ENCODE measurements around the gene RNU4-1. TPM values are rescaled to one million over a fixed set of nuclear protein-coding genes. Genes with fewer than 3 reads are reported as not detected.
"Not testable (repeated sequence)": the region's sequence is repeated elsewhere in the genome, so short reads cannot be mapped to it uniquely, and the experiment has no call there.

RNU4-1 gene
- total and polyA plus RNA-seq, 3 experiments from 2014 or later = 628 to 678 TPM; not detected in 1

GRCh38 chr12:120247183-120247582 lies 45.9 kb downstream of the RNU4-1 start:
- H3K4me3 ChIP-seq (ENCODE audit: low read length) = no peak overlapping the region
- peak overlapping the region; percentile 5 to 80 (median 36) for H3K4me3 Mint-ChIP-seq
- H3K36me3 ChIP-seq (ENCODE audit: insufficient read depth, low read length) = peaks cover 3% of the 10 kb centered on the region
- POLR2A ChIA-PET = interaction anchor here (0.5 to 9.5 kb wide), 2 partner anchors 16 to 632 kb away, joined by 4 to 96 read pairs; partner anchors contain the start of gene PXN
- peak overlapping the region; percentile 31 to 90 (median 70) for H3K27ac Mint-ChIP-seq
- H3K4me1 Mint-ChIP-seq = peaks cover 71 to 84% (median 84%) of the 10 kb centered on the region in 3 donors
- DNase-seq = no peak
- H3K27ac ChIP-seq (ENCODE audit: low read depth, low read length) = no peak overlapping the region
- peaks cover 0 to 27% (median 14%) of the 10 kb centered on the region in 3 donors for H3K36me3 Mint-ChIP-seq
- no peaks in the 10 kb centered on the region for H3K27me3 Mint-ChIP-seq
- no peaks in the 10 kb centered on the region for H3K9me3 Mint-ChIP-seq
- peaks cover 79% of the 10 kb centered on the region for H3K4me1 ChIP-seq (ENCODE audit: insufficient read depth, low read length)
- H3K9me3 ChIP-seq (ENCODE audit: low read length) = no peaks in the 10 kb centered on the region
- no peaks in the 10 kb centered on the region for H3K27me3 ChIP-seq (ENCODE audit: insufficient read depth, low read length, poor library complexity, severe bottlenecking)
- CTCF ChIA-PET = interaction anchor here (0.6 to 34.4 kb wide), 3 partner anchors 17 to 222 kb away, joined by 3 to 727 read pairs (median 146); partner anchors contain the start of gene PXN

DNA sequence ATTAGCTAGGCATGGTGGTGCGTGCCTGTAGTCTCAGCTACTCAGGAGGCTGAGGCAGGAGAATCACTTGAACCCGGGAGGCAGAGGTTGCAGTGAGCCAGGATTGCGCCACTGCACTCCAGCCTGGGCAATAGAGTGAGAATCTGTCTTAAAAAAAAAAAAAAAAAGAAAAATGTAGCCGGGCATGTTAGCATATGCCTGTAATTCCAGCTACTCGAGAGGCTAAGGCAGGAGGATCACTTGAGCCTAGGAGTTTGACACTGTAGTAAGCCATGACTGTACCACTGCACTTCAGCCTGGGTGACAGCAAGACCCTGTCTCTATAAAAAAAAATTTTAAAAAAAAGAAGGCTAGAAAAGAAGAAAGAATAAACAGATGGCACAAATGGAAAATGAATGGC lies 46.3 kb downstream of the RNU4-1 start:
- not testable (repeated sequence) for H3K4me3 ChIP-seq (ENCODE audit: low read length); H3K36me3 ChIP-seq (ENCODE audit: insufficient read depth, low read length); H3K9me3 Mint-ChIP-seq; DNase-seq; H3K27ac ChIP-seq (ENCODE audit: low read depth, low read length); H3K27me3 Mint-ChIP-seq; H3K9me3 ChIP-seq (ENCODE audit: low read length); H3K27me3 ChIP-seq (ENCODE audit: insufficient read depth, low read length, poor library complexity, severe bottlenecking)
- Mint-ChIP-seq H3K4me1 (peaks cover 70 to 84% (median 84%) of the 10 kb centered on the region in 3 donors), H3K27ac (peak overlapping the region in 1 of 8 donors; percentile 31), H3K4me3 (peak overlapping the region in 2 of 7 donors; percentile 39 to 80), H3K36me3 (peaks cover 0 to 30% (median 16%) of the 10 kb centered on the region in 3 donors)
- ChIA-PET POLR2A (interaction anchor here (9.5 kb wide), 1 partner anchor 17 kb away, joined by 96 read pairs; the partner anchor contains the start of gene PXN), CTCF (interaction anchor here (0.6 to 34.4 kb wide), 3 partner anchors 18 to 222 kb away, joined by 3 to 727 read pairs (median 146); partner anchors contain the start of gene PXN)
- H3K4me1 ChIP-seq (ENCODE audit: insufficient read depth, low read length) = peaks cover 80% of the 10 kb centered on the region

Other genes starting within 250 kb of the RNU4-1 start
- gene RAB35, start 176.5 kb downstream of the RNU4-1 start, total RNA-seq = 10 to 100 TPM; 66.8 to 77.8 TPM
- 26.9 TPM for gene RAB35, start 176.5 kb downstream of the RNU4-1 start, polyA plus RNA-seq
- gene GCN1, start 98.5 kb downstream of the RNU4-1 start, total RNA-seq = 100 to 1,000 TPM; 150 to 157 TPM
- gene GCN1, start 98.5 kb downstream of the RNU4-1 start, polyA plus RNA-seq = 30.0 TPM
- gene RPLP0, start 92.1 kb downstream of the RNU4-1 start, total RNA-seq = 1,000 to 10,000 TPM; 4,137 to 4,308 TPM
- 1,675 TPM for gene RPLP0, start 92.1 kb downstream of the RNU4-1 start, polyA plus RNA-seq
- 10 to 100 TPM; 33.7 to 35.9 TPM for gene PXN, start 27.5 kb downstream of the RNU4-1 start, total RNA-seq
- gene PXN, start 27.5 kb downstream of the RNU4-1 start, polyA plus RNA-seq = 146 TPM
- 1,000 to 10,000 TPM; 1,831 to 1,935 TPM for gene RNU4-2, start 1.3 kb downstream of the RNU4-1 start, total RNA-seq
- gene RNU4-2, start 1.3 kb downstream of the RNU4-1 start, polyA plus RNA-seq = 44.9 TPM
- gene SIRT4, start 9.1 kb upstream of the RNU4-1 start, total RNA-seq = 1 to 10 TPM; 1.8 to 1.9 TPM
- gene SIRT4, start 9.1 kb upstream of the RNU4-1 start, polyA plus RNA-seq = 0.68 TPM
- gene PLA2G1B, start 34.5 kb upstream of the RNU4-1 start, total RNA-seq = not detected
- gene PLA2G1B, start 34.5 kb upstream of the RNU4-1 start, polyA plus RNA-seq = not detected
- gene MSI1, start 75.9 kb upstream of the RNU4-1 start, total RNA-seq = under 1 TPM; 0.22 TPM
- not detected for gene MSI1, start 75.9 kb upstream of the RNU4-1 start, polyA plus RNA-seq
- 100 to 1,000 TPM; 475 TPM for gene COX6A1, start 144.9 kb upstream of the RNU4-1 start, total RNA-seq
- 785 TPM for gene COX6A1, start 144.9 kb upstream of the RNU4-1 start, polyA plus RNA-seq
- gene TRIAP1, start 153.1 kb upstream of the RNU4-1 start, total RNA-seq = 10 to 100 TPM; 87.0 to 88.1 TPM
- gene TRIAP1, start 153.1 kb upstream of the RNU4-1 start, polyA plus RNA-seq = 51.6 TPM
- gene GATC, start 153.2 kb upstream of the RNU4-1 start, total RNA-seq = 10 to 100 TPM; 28.6 to 30.6 TPM
- gene GATC, start 153.2 kb upstream of the RNU4-1 start, polyA plus RNA-seq = 29.8 TPM
- 100 to 1,000 TPM; 269 to 272 TPM for gene SRSF9, start 176.5 kb upstream of the RNU4-1 start, total RNA-seq
- 214 TPM for gene SRSF9, start 176.5 kb upstream of the RNU4-1 start, polyA plus RNA-seq
- gene DYNLL1, start 202.9 kb upstream of the RNU4-1 start, total RNA-seq = 100 to 1,000 TPM; 288 to 296 TPM
- 304 TPM for gene DYNLL1, start 202.9 kb upstream of the RNU4-1 start, polyA plus RNA-seq
- 10 to 100 TPM; 37.5 to 39.0 TPM for gene COQ5, start 235.9 kb upstream of the RNU4-1 start, total RNA-seq
- 39.7 TPM for gene COQ5, start 235.9 kb upstream of the RNU4-1 start, polyA plus RNA-seq
- 100 to 1,000 TPM; 173 to 205 TPM for gene RNF10, start 241.1 kb upstream of the RNU4-1 start, total RNA-seq
- 134 TPM for gene RNF10, start 241.1 kb upstream of the RNU4-1 start, polyA plus RNA-seq

Data from CD8-positive, alpha-beta memory T cell (primary cell).